Keratinocyte (primary cell): ENCODE measurements around the gene EYS.

Experiments used
- EZH2 ChIP-seq: IDR thresholded peaks from one replicate; pipeline ENCODE4 v1.6.1; 2012; ENCODE audit warnings: inconsistent platforms, mild to moderate bottlenecking, low read length, moderate library complexity
- TF ChIP-seq, protein P1 (sequence below), 3 experiments: IDR thresholded peaks in 1 of 3; conservative IDR thresholded peaks in 1 of 3; optimal IDR thresholded peaks in 1 of 3; 2 replicates in 2 of 3; 3 replicates in 1 of 3; pipeline versions ENCODE3 to v1.5.1; 2011; ENCODE audit warnings: low read length in 3 of 3, mild to moderate bottlenecking in 3 of 3, moderate library complexity in 2 of 3, control low read depth in 1 of 3, inconsistent platforms in 1 of 3; ENCODE audit not compliant: insufficient read depth in 2 of 3; ENCODE audit errors: extremely low read depth in 1 of 3

DNA sequence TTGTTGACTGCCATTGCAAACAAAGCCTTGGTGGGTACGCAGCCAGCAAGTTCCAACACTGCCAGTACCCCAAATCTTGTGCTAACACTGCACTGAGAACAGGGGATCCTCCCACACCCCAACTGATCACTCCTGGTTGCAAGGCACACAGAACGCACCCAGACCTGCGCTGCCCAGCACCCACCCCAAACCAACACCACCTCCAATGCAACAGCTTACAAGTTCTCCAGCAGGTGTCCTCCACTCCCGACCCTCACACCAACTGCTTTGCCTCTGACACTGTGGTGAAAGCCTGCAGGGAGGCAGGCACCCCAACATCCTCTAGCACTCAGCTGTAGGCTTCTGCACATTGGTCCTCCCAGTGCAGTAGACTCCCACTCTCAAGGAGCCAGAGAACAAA, 39.3 kb upstream of the EYS start:
- TF ChIP-seq EZH2, result no peak
- TF ChIP-seq, protein P1, sequence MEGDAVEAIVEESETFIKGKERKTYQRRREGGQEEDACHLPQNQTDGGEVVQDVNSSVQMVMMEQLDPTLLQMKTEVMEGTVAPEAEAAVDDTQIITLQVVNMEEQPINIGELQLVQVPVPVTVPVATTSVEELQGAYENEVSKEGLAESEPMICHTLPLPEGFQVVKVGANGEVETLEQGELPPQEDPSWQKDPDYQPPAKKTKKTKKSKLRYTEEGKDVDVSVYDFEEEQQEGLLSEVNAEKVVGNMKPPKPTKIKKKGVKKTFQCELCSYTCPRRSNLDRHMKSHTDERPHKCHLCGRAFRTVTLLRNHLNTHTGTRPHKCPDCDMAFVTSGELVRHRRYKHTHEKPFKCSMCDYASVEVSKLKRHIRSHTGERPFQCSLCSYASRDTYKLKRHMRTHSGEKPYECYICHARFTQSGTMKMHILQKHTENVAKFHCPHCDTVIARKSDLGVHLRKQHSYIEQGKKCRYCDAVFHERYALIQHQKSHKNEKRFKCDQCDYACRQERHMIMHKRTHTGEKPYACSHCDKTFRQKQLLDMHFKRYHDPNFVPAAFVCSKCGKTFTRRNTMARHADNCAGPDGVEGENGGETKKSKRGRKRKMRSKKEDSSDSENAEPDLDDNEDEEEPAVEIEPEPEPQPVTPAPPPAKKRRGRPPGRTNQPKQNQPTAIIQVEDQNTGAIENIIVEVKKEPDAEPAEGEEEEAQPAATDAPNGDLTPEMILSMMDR (optimal IDR thresholded peaks at IDR 0.05 in 1 of 3, IDR thresholded peaks at IDR 0.05 in 1 of 3, conservative IDR thresholded peaks at IDR 0.05 in 1 of 3; ENCODE audit: extremely low read depth in 1 of 3, insufficient read depth in 2 of 3, low read length in 3 of 3), result no peak
